GM18951 (cell line): Measurements from ENCODE around the gene MFSD2A.

Experiments
- POLR2A ChIP-seq: IDR thresholded peaks from 4 replicates; pipeline ENCODE4 v1.6.1; 2011; ENCODE audit warnings: mild to moderate bottlenecking; ENCODE audit not compliant: insufficient read length, insufficient read depth; ENCODE audit errors: extremely low read depth
- in situ Hi-C: fragments of 300-500 bp; cut with MboI; formaldehyde crosslinking; loops from one replicate; pipeline ENCODE4 v1.12.0; 2022; ENCODE audit warnings: low sequenced_read_pairs, mixed read lengths, inconsistent platforms; ENCODE audit not compliant: unreplicated experiment

Gene MFSD2A

GRCh38 chr1:39926820-39927219 lies 28.1 kb upstream of the MFSD2A start:
- in situ Hi-C loops: loop anchor here (5.0 to 10.0 kb wide), 2 partner anchors 45 to 108 kb away; no protein-coding TSS in a partner anchor
- no peak for TF ChIP-seq POLR2A

GRCh38 chr1:39927538-39927937 lies 27.4 kb upstream of the MFSD2A start:
- in situ Hi-C loops: loop anchor here (5.0 to 10.0 kb wide), 2 partner anchors 45 to 107 kb away; no protein-coding TSS in a partner anchor
- no peak for TF ChIP-seq POLR2A

- in situ Hi-C loops: loop anchor here (5.0 to 10.0 kb wide), 2 partner anchors 43 to 106 kb away; no protein-coding TSS in a partner anchor
- TF ChIP-seq POLR2A: no peak
These were observed 25.9 kb upstream of the MFSD2A start for GRCh38 chr1:39928809-39929587.

- TF ChIP-seq POLR2A: no peak
- in situ Hi-C loops: no loop called here
These were observed 20.7 kb upstream of the MFSD2A start for GRCh38 chr1:39933956-39934941.

- in situ Hi-C loops: no loop called here
- no peak for TF ChIP-seq POLR2A
These were observed 18.0 kb upstream of the MFSD2A start for GRCh38 chr1:39936724-39937491.

GRCh38 chr1:39938856-39939255 lies 16.1 kb upstream of the MFSD2A start:
- no peak for TF ChIP-seq POLR2A
- in situ Hi-C loops: no loop called here

- in situ Hi-C loops: no loop called here
- TF ChIP-seq POLR2A: no peak
These were observed 14.7 kb upstream of the MFSD2A start for GRCh38 chr1:39940253-39940652.

GRCh38 chr1:39940980-39941871 lies 13.7 kb upstream of the MFSD2A start:
- no peak for TF ChIP-seq POLR2A
- in situ Hi-C loops: no loop called here

GRCh38 chr1:39943471-39944290 lies 11.3 kb upstream of the MFSD2A start:
- TF ChIP-seq POLR2A: no peak
- in situ Hi-C loops: no loop called here

- in situ Hi-C loops: no loop called here
- no peak for TF ChIP-seq POLR2A
These were observed 10.4 kb upstream of the MFSD2A start for GRCh38 chr1:39944410-39945112.
